Measurements from ENCODE around the gene CLEC1A.

The CLEC1A gene

GRCh38 chr12:10058387-10058786 lies 40.4 kb downstream of the CLEC1A start:
- Histone ChIP-seq H2AFZ (ENCODE audit: low read depth, low read length) (no peak overlapping the region), H3K79me2 (ENCODE audit: insufficient read depth, low read length) (no peaks in the 10 kb centered on the region), H3K9me3 (ENCODE audit: insufficient read depth, low read length, severe bottlenecking) (no peaks in the 10 kb centered on the region), H3K4me2 (ENCODE audit: insufficient read depth, low read length) (no peak overlapping the region), H3K9ac (ENCODE audit: low read depth, low read length) (no peak overlapping the region), H3K36me3 (ENCODE audit: insufficient read depth, low read length) (no peaks in the 10 kb centered on the region), H3K27ac (ENCODE audit: low read length) (no peak overlapping the region), H3K4me1 (ENCODE audit: insufficient read depth, low read length) (no peaks in the 10 kb centered on the region), H4K20me1 (ENCODE audit: insufficient read depth, low read length) (no peaks in the 10 kb centered on the region), H3K4me3 (ENCODE audit: low read depth in 1 of 2, low read length in 2 of 2) (no peak overlapping the region), H3K27me3 (ENCODE audit: insufficient read depth, low read length, poor library complexity) (peaks cover 28% of the 10 kb centered on the region)
- ATAC-seq (ENCODE audit: insufficient read depth, low read depth) (no peak), DNase-seq (no peak)
- TF ChIP-seq CTCF (IDR thresholded peaks at IDR 0.05; ENCODE audit: borderline replicate concordance, extremely low read depth, low read length, poor library complexity, severe bottlenecking) (no peak), EZH2 (IDR thresholded peaks at IDR 0.05; ENCODE audit: borderline replicate concordance, low read depth, low read length, severe bottlenecking) (no peak)

- no peaks in the 10 kb centered on the region for H3K79me2 ChIP-seq (ENCODE audit: insufficient read depth, low read length)
- no peaks in the 10 kb centered on the region for H3K4me1 ChIP-seq (ENCODE audit: insufficient read depth, low read length)
- no peak overlapping the region for H3K27ac ChIP-seq (ENCODE audit: low read length)
- ATAC-seq (ENCODE audit: insufficient read depth, low read depth) (no peak; the same call in 2 of the 3 replicates), DNase-seq (no peak)
- H3K9me3 ChIP-seq (ENCODE audit: insufficient read depth, low read length, severe bottlenecking), result no peaks in the 10 kb centered on the region
- H2AFZ ChIP-seq (ENCODE audit: low read depth, low read length), result no peak overlapping the region
- no peak overlapping the region for H3K4me3 ChIP-seq (ENCODE audit: low read depth in 1 of 2, low read length in 2 of 2)
- TF ChIP-seq EZH2 (IDR thresholded peaks at IDR 0.05; ENCODE audit: borderline replicate concordance, low read depth, low read length, severe bottlenecking) (no peak), CTCF (IDR thresholded peaks at IDR 0.05; ENCODE audit: borderline replicate concordance, extremely low read depth, low read length, poor library complexity, severe bottlenecking) (no peak)
- peaks cover 12% of the 10 kb centered on the region for H3K27me3 ChIP-seq (ENCODE audit: insufficient read depth, low read length, poor library complexity)
- no peak overlapping the region for H3K4me2 ChIP-seq (ENCODE audit: insufficient read depth, low read length)
- H3K36me3 ChIP-seq (ENCODE audit: insufficient read depth, low read length), result no peaks in the 10 kb centered on the region
- H3K9ac ChIP-seq (ENCODE audit: low read depth, low read length), result no peak overlapping the region
- no peaks in the 10 kb centered on the region for H4K20me1 ChIP-seq (ENCODE audit: insufficient read depth, low read length)
Measured at GRCh38 chr12:10052193-10052913, 46.4 kb downstream of the CLEC1A start.

- Histone ChIP-seq H3K4me2 (ENCODE audit: insufficient read depth, low read length) (no peak overlapping the region), H3K36me3 (ENCODE audit: insufficient read depth, low read length) (no peaks in the 10 kb centered on the region), H4K20me1 (ENCODE audit: insufficient read depth, low read length) (no peaks in the 10 kb centered on the region), H3K27ac (ENCODE audit: low read length) (no peak overlapping the region), H3K9me3 (ENCODE audit: insufficient read depth, low read length, severe bottlenecking) (no peaks in the 10 kb centered on the region), H3K9ac (ENCODE audit: low read depth, low read length) (no peak overlapping the region), H3K4me1 (ENCODE audit: insufficient read depth, low read length) (no peaks in the 10 kb centered on the region), H2AFZ (ENCODE audit: low read depth, low read length) (no peak overlapping the region), H3K4me3 (ENCODE audit: low read depth in 1 of 2, low read length in 2 of 2) (no peak overlapping the region), H3K27me3 (ENCODE audit: insufficient read depth, low read length, poor library complexity) (peaks cover 18% of the 10 kb centered on the region), H3K79me2 (ENCODE audit: insufficient read depth, low read length) (no peaks in the 10 kb centered on the region)
- ATAC-seq (ENCODE audit: insufficient read depth, low read depth) (no peak), DNase-seq (no peak)
- no peak for TF ChIP-seq CTCF (IDR thresholded peaks at IDR 0.05; ENCODE audit: borderline replicate concordance, extremely low read depth, low read length, poor library complexity, severe bottlenecking)
- no peak for TF ChIP-seq EZH2 (IDR thresholded peaks at IDR 0.05; ENCODE audit: borderline replicate concordance, low read depth, low read length, severe bottlenecking)
Measured at GRCh38 chr12:10048526-10048925, 50.3 kb downstream of the CLEC1A start.

Measured in DND-41 (cell line).